Suprapubic skin (tissue), 4 donors: ENCODE results near the gene ELOB. TPM values are rescaled to one million over a fixed set of nuclear protein-coding genes. Genes with fewer than 3 reads are reported as not detected.

Experiments used
- DNase-seq, 2 donors: peaks; one replicate each; pipeline ENCODE4 v3.0.0-alpha.2; 2019; ENCODE audit warnings: low spot score in 2 of 2
- H3K27ac ChIP-seq: fragments of 200-600 bp; sonication (generic); one replicate; pipeline ENCODE4 v1.5.1; 2019
- H3K27me3 ChIP-seq: fragments of 200-600 bp; sonication (generic); one replicate; pipeline ENCODE4 v1.5.1; 2019
- H3K36me3 ChIP-seq: fragments of 200-600 bp; sonication (generic); one replicate; pipeline ENCODE4 v1.5.1; 2019
- H3K4me1 ChIP-seq: fragments of 200-600 bp; sonication (generic); one replicate; pipeline ENCODE4 v1.5.1; 2019
- H3K4me3 ChIP-seq: fragments of 200-600 bp; sonication (generic); one replicate; pipeline ENCODE4 v1.5.1; 2019; ENCODE audit warnings: mild to moderate bottlenecking
- H3K9me3 ChIP-seq: fragments of 200-600 bp; sonication (generic); one replicate; pipeline ENCODE4 v1.5.1; 2019
- CTCF ChIP-seq, 2 donors: fragments of 200-600 bp in 1 of 2; fragments of 450-650 bp in 1 of 2; sonication (generic) in 1 of 2; IDR thresholded peaks; one replicate each; pipeline ENCODE4 v1.5.1; 2016 to 2019; ENCODE audit warnings: antibody characterized with exemption in 2 of 2, mild to moderate bottlenecking in 1 of 2, moderate library complexity in 1 of 2
- EP300 ChIP-seq: sonication (generic); formaldehyde crosslinking; IDR thresholded peaks from one replicate; pipeline ENCODE4 v1.6.1; 2017; ENCODE audit warnings: antibody characterized with exemption
- POLR2A ChIP-seq, 2 donors: fragments of 450-650 bp; IDR thresholded peaks; one replicate each; pipeline ENCODE4 v1.6.1; 2017; ENCODE audit warnings: antibody characterized with exemption in 2 of 2, mild to moderate bottlenecking in 2 of 2, moderate library complexity in 2 of 2
- POLR2AphosphoS5 ChIP-seq, 3 donors: sonication (generic); formaldehyde crosslinking; IDR thresholded peaks; one replicate each; pipeline ENCODE4 v1.6.1; 2017; ENCODE audit warnings: antibody characterized with exemption in 3 of 3
- WGBS: methylation state at CpG from one replicate; pipeline ENCODE4 v1.1.5; 2018; 5-methylcytosine and 5-hydroxymethylcytosine counted together
- total RNA-seq, 4 donors: library from RNA; depleted of rRNA; stranded (reverse); fragments of >200 nt; gene quantifications; one replicate each; pipeline ENCODE4 v1.1.0, GENCODE V29; 2016

Gene ELOB
- total RNA-seq, 4 donors from 2014 or later, result 174 to 249 (median 213) TPM

GRCh38 chr16:2808181-2808580, 31.1 kb upstream of the ELOB start:
- H3K27ac ChIP-seq, result no peak overlapping the region
- TF ChIP-seq EP300 (no peak), POLR2A (IDR thresholded peaks at IDR 0.05) (no peak), CTCF (IDR thresholded peaks at IDR 0.05) (no peak), POLR2AphosphoS5 (IDR thresholded peaks at IDR 0.05) (no peak)
- 79% methylated on average over 7 of the region's 7 CpGs for WGBS
- H3K36me3 ChIP-seq, result no peaks in the 10 kb centered on the region
- H3K27me3 ChIP-seq, result peaks cover 28% of the 10 kb centered on the region
- H3K4me3 ChIP-seq, result no peak overlapping the region
- H3K9me3 ChIP-seq, result no peaks in the 10 kb centered on the region
- DNase-seq, result peak in 1 of 2 donors; percentile 15
- H3K4me1 ChIP-seq, result peaks cover 10% of the 10 kb centered on the region

GRCh38 chr16:2806286-2806685, 29.2 kb upstream of the ELOB start:
- Histone ChIP-seq H3K27me3 (peaks cover 16% of the 10 kb centered on the region), H3K4me1 (no peaks in the 10 kb centered on the region), H3K27ac (no peak overlapping the region), H3K4me3 (no peak overlapping the region), H3K9me3 (no peaks in the 10 kb centered on the region), H3K36me3 (no peaks in the 10 kb centered on the region)
- peak in 1 of 2 donors; percentile 18 for DNase-seq
- no peak for TF ChIP-seq EP300
- WGBS, result 84% methylated on average over 5 of the region's 5 CpGs

GRCh38 chr16:2804728-2805127, 27.6 kb upstream of the ELOB start:
- H3K27me3 ChIP-seq, result peaks cover 10% of the 10 kb centered on the region
- TF ChIP-seq POLR2AphosphoS5 (IDR thresholded peaks at IDR 0.05) (no peak), EP300 (no peak), CTCF (IDR thresholded peaks at IDR 0.05) (no peak), POLR2A (IDR thresholded peaks at IDR 0.05) (no peak)
- no peak overlapping the region for H3K4me3 ChIP-seq
- no peaks in the 10 kb centered on the region for H3K9me3 ChIP-seq
- no peaks in the 10 kb centered on the region for H3K4me1 ChIP-seq
- H3K27ac ChIP-seq, result no peak overlapping the region
- no peaks in the 10 kb centered on the region for H3K36me3 ChIP-seq
- peak; percentile 28 to 32 for DNase-seq
- WGBS, result 88% methylated on average over 4 of the region's 4 CpGs

- TF ChIP-seq POLR2AphosphoS5 (IDR thresholded peaks at IDR 0.05) (no peak), CTCF (IDR thresholded peaks at IDR 0.05) (no peak), POLR2A (IDR thresholded peaks at IDR 0.05) (no peak)
- 88% methylated on average over 3 of the region's 3 CpGs for WGBS
- DNase-seq, result peak in 1 of 2 donors; percentile 5
- Histone ChIP-seq H3K4me1 (no peaks in the 10 kb centered on the region), H3K9me3 (no peaks in the 10 kb centered on the region), H3K27ac (no peak overlapping the region), H3K36me3 (no peaks in the 10 kb centered on the region), H3K4me3 (no peak overlapping the region), H3K27me3 (peaks cover 15% of the 10 kb centered on the region)
Observed at GRCh38 chr16:2803545-2804195, 26.6 kb upstream of the ELOB start.

GRCh38 chr16:2799859-2800226, 22.8 kb upstream of the ELOB start:
- peak in 1 of 2 donors; percentile 27 for DNase-seq
- Histone ChIP-seq H3K9me3 (no peaks in the 10 kb centered on the region), H3K27ac (no peak overlapping the region), H3K27me3 (peaks cover 19% of the 10 kb centered on the region), H3K4me3 (no peak overlapping the region), H3K36me3 (no peaks in the 10 kb centered on the region), H3K4me1 (peaks cover 3% of the 10 kb centered on the region)
- no CpG with 5 or more reads among the region's 1 CpG for WGBS
- TF ChIP-seq EP300, result no peak
- TF ChIP-seq CTCF (IDR thresholded peaks at IDR 0.05), result no peak
- TF ChIP-seq POLR2A (IDR thresholded peaks at IDR 0.05), result no peak
- no peak for TF ChIP-seq POLR2AphosphoS5 (IDR thresholded peaks at IDR 0.05)
